ENCODE results near the gene ZNRF3.

- TF ChIP-seq, protein P1, sequence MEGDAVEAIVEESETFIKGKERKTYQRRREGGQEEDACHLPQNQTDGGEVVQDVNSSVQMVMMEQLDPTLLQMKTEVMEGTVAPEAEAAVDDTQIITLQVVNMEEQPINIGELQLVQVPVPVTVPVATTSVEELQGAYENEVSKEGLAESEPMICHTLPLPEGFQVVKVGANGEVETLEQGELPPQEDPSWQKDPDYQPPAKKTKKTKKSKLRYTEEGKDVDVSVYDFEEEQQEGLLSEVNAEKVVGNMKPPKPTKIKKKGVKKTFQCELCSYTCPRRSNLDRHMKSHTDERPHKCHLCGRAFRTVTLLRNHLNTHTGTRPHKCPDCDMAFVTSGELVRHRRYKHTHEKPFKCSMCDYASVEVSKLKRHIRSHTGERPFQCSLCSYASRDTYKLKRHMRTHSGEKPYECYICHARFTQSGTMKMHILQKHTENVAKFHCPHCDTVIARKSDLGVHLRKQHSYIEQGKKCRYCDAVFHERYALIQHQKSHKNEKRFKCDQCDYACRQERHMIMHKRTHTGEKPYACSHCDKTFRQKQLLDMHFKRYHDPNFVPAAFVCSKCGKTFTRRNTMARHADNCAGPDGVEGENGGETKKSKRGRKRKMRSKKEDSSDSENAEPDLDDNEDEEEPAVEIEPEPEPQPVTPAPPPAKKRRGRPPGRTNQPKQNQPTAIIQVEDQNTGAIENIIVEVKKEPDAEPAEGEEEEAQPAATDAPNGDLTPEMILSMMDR (IDR thresholded peaks at IDR 0.05; ENCODE audit: borderline replicate concordance, extremely low read depth, low read length, poor library complexity, severe bottlenecking), result peak; percentile 97
- TF ChIP-seq EZH2 (IDR thresholded peaks at IDR 0.05; ENCODE audit: borderline replicate concordance, low read depth, low read length, severe bottlenecking), result no peak
These were observed 157.3 kb downstream of the ZNRF3 start for GRCh38 chr22:29040385-29041275.
